HG02610 (cell line): Measurements from ENCODE around the gene TCF23.
"Not testable (repeated sequence)": the region's sequence is repeated elsewhere in the genome, so short reads cannot be mapped to it uniquely, and the experiment has no call there.

Experiments
- ATAC-seq: cut with Tn5 transposase; IDR thresholded peaks from one replicate; pipeline ENCODE4 v1.9.1; 2021; ENCODE audit warnings: mild to moderate bottlenecking, moderate library complexity; ENCODE audit not compliant: unreplicated experiment

The TCF23 gene

GRCh38 chr2:27184115-27184514 is 35.3 kb downstream of the TCF23 start:
- ATAC-seq = no peak

- no peak for ATAC-seq
These were observed 36.7 kb downstream of the TCF23 start for GRCh38 chr2:27185331-27186026.

- ATAC-seq = no peak
These were observed 38.0 kb downstream of the TCF23 start for GRCh38 chr2:27186613-27187345.

- no peak for ATAC-seq
These were observed 41.2 kb downstream of the TCF23 start for GRCh38 chr2:27189989-27190388.

GRCh38 chr2:27191070-27191829 is 42.4 kb downstream of the TCF23 start:
- no peak for ATAC-seq

GRCh38 chr2:27194538-27195354 is 45.9 kb downstream of the TCF23 start:
- ATAC-seq = no peak

GRCh38 chr2:27195799-27196198 is 47.0 kb downstream of the TCF23 start:
- not testable (repeated sequence) for ATAC-seq

- not testable (repeated sequence) for ATAC-seq
These were observed 49.3 kb downstream of the TCF23 start for GRCh38 chr2:27198068-27198467.

- ATAC-seq = no peak
These were observed 49.8 kb downstream of the TCF23 start for GRCh38 chr2:27198627-27199026.

GRCh38 chr2:27199241-27199640 is 50.4 kb downstream of the TCF23 start:
- ATAC-seq = no peak

- ATAC-seq = no peak
These were observed 52.9 kb downstream of the TCF23 start for GRCh38 chr2:27201675-27202074.

GRCh38 chr2:27202854-27203253 is 54.0 kb downstream of the TCF23 start:
- ATAC-seq = no peak

GRCh38 chr2:27203741-27204140 is 54.9 kb downstream of the TCF23 start:
- ATAC-seq = no peak

GRCh38 chr2:27204566-27204965 is 55.8 kb downstream of the TCF23 start:
- ATAC-seq = no peak

- no peak for ATAC-seq
These were observed 56.4 kb downstream of the TCF23 start for GRCh38 chr2:27205206-27205605.

GRCh38 chr2:27206346-27206745 is 57.5 kb downstream of the TCF23 start:
- ATAC-seq = no peak
